ENCODE data around the gene SGSM2. TPM values are rescaled to one million over a fixed set of nuclear protein-coding genes. Genes with fewer than 3 reads are reported as not detected.

The SGSM2 gene
- total RNA-seq, 1 experiment from 2014 or later = 62.0 TPM

- H4K20me1 ChIP-seq (ENCODE audit: insufficient read depth) = no peaks in the 10 kb centered on the region
- peaks cover 4% of the 10 kb centered on the region for H3K79me2 ChIP-seq (ENCODE audit: low read depth)
- no peak overlapping the region for H2AFZ ChIP-seq
- H3K27me3 ChIP-seq (ENCODE audit: insufficient read depth, low read depth) = no peaks in the 10 kb centered on the region
- intact Hi-C loops (cut with micrococcal nuclease; ENCODE audit: unreplicated experiment) = loop anchor here (5.0 kb wide), 1 partner anchor 182 kb away; no protein-coding TSS in a partner anchor
- CTCF ChIA-PET = interaction anchor here (0.6 to 1.8 kb wide), 3 partner anchors 8 to 342 kb away, joined by 3 to 10 read pairs (median 3); no protein-coding TSS in a partner anchor
- no peak overlapping the region for H3K4me2 ChIP-seq
- POLR2A ChIA-PET (ENCODE audit: unreplicated experiment) = no interaction called here
- H3K36me3 ChIP-seq (ENCODE audit: low read depth) = no peaks in the 10 kb centered on the region
- H3F3A ChIP-seq (ENCODE audit: insufficient read depth, low read depth) = peaks cover 27% of the 10 kb centered on the region; the same call in 1 of the 2 replicates
- no peak for TF ChIP-seq EZH2 (IDR thresholded peaks at IDR 0.05; ENCODE audit: low read depth)
- TF ChIP-seq, protein P1, sequence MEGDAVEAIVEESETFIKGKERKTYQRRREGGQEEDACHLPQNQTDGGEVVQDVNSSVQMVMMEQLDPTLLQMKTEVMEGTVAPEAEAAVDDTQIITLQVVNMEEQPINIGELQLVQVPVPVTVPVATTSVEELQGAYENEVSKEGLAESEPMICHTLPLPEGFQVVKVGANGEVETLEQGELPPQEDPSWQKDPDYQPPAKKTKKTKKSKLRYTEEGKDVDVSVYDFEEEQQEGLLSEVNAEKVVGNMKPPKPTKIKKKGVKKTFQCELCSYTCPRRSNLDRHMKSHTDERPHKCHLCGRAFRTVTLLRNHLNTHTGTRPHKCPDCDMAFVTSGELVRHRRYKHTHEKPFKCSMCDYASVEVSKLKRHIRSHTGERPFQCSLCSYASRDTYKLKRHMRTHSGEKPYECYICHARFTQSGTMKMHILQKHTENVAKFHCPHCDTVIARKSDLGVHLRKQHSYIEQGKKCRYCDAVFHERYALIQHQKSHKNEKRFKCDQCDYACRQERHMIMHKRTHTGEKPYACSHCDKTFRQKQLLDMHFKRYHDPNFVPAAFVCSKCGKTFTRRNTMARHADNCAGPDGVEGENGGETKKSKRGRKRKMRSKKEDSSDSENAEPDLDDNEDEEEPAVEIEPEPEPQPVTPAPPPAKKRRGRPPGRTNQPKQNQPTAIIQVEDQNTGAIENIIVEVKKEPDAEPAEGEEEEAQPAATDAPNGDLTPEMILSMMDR (conservative IDR thresholded peaks at IDR 0.05) = no peak
- no peaks in the 10 kb centered on the region for H3K9me2 ChIP-seq (ENCODE audit: insufficient read depth)
- H3K4me1 ChIP-seq (replicated peaks; ENCODE audit: insufficient read depth) = peaks cover 4% of the 10 kb centered on the region; the same call in 1 of the 2 replicates
- no TSS peak for BruUV-seq (replicated peaks)
- no peak overlapping the region for H3K27ac ChIP-seq
- no peaks in the 10 kb centered on the region for H3K9me3 ChIP-seq (ENCODE audit: insufficient read depth, low read depth)
- DNase-seq = no peak
- H3K4me3 ChIP-seq = no peak overlapping the region
These were observed 77.3 kb downstream of the SGSM2 start for GRCh38 chr17:2414446-2415064.

- peaks cover 26% of the 10 kb centered on the region; the same call in 1 of the 2 replicates for H3F3A ChIP-seq (ENCODE audit: insufficient read depth, low read depth)
- no peaks in the 10 kb centered on the region for H3K27me3 ChIP-seq (ENCODE audit: insufficient read depth, low read depth)
- H3K36me3 ChIP-seq (ENCODE audit: low read depth) = no peaks in the 10 kb centered on the region
- H3K9me2 ChIP-seq (ENCODE audit: insufficient read depth) = no peaks in the 10 kb centered on the region
- H3K79me2 ChIP-seq (ENCODE audit: low read depth) = peaks cover 4% of the 10 kb centered on the region
- intact Hi-C loops (cut with micrococcal nuclease; ENCODE audit: unreplicated experiment) = loop anchor here (5.0 kb wide), 1 partner anchor 183 kb away; no protein-coding TSS in a partner anchor
- ChIA-PET CTCF (interaction anchor here (0.6 to 3.4 kb wide), 7 partner anchors 8 to 376 kb away, joined by 3 to 102 read pairs (median 5); no protein-coding TSS in a partner anchor), POLR2A (ENCODE audit: unreplicated experiment) (interaction anchor here (1.7 kb wide), 1 partner anchor 33 kb away, joined by 8 read pairs; no protein-coding TSS in a partner anchor)
- H3K4me1 ChIP-seq (replicated peaks; ENCODE audit: insufficient read depth) = peaks cover 4% of the 10 kb centered on the region; the same call in 1 of the 2 replicates
- no peak overlapping the region for H3K27ac ChIP-seq
- no peak overlapping the region for H3K4me3 ChIP-seq
- H2AFZ ChIP-seq = no peak overlapping the region
- no TSS peak for BruUV-seq (replicated peaks)
- no peaks in the 10 kb centered on the region for H3K9me3 ChIP-seq (ENCODE audit: insufficient read depth, low read depth)
- TF ChIP-seq, protein P1 (conservative IDR thresholded peaks at IDR 0.05) = no peak
- no peak for TF ChIP-seq EZH2 (IDR thresholded peaks at IDR 0.05; ENCODE audit: low read depth)
- no peaks in the 10 kb centered on the region for H4K20me1 ChIP-seq (ENCODE audit: insufficient read depth)
- no peak for DNase-seq
- no peak overlapping the region for H3K4me2 ChIP-seq
These were observed 77.8 kb downstream of the SGSM2 start for GRCh38 chr17:2415081-2415480.

- no TSS peak for BruUV-seq (replicated peaks)
- peaks cover 4% of the 10 kb centered on the region; the same call in 1 of the 2 replicates for H3K4me1 ChIP-seq (replicated peaks; ENCODE audit: insufficient read depth)
- no peaks in the 10 kb centered on the region for H4K20me1 ChIP-seq (ENCODE audit: insufficient read depth)
- ChIA-PET CTCF (interaction anchor here (0.6 to 3.4 kb wide), 9 partner anchors 9 to 332 kb away, joined by 3 to 102 read pairs (median 7); no protein-coding TSS in a partner anchor), POLR2A (ENCODE audit: unreplicated experiment) (interaction anchor here (0.6 to 1.7 kb wide), 9 partner anchors 17 to 1435 kb away, joined by 3 to 20 read pairs (median 5); no protein-coding TSS in a partner anchor)
- H2AFZ ChIP-seq = no peak overlapping the region
- no peak overlapping the region for H3K4me3 ChIP-seq
- H3K27ac ChIP-seq = peak overlapping the region; percentile 20; the same call in 1 of the 2 replicates
- H3K36me3 ChIP-seq (ENCODE audit: low read depth) = no peaks in the 10 kb centered on the region; the same call in 1 of the 2 replicates
- intact Hi-C loops (cut with micrococcal nuclease; ENCODE audit: unreplicated experiment) = loop anchor here (1.0 to 5.0 kb wide), 3 partner anchors 34 to 533 kb away; no protein-coding TSS in a partner anchor
- no peaks in the 10 kb centered on the region for H3K9me3 ChIP-seq (ENCODE audit: insufficient read depth, low read depth)
- TF ChIP-seq, protein P1 (conservative IDR thresholded peaks at IDR 0.05) = peak; percentile 98
- TF ChIP-seq EZH2 (IDR thresholded peaks at IDR 0.05; ENCODE audit: low read depth) = no peak
- peaks cover 4% of the 10 kb centered on the region for H3K79me2 ChIP-seq (ENCODE audit: low read depth)
- H3K9me2 ChIP-seq (ENCODE audit: insufficient read depth) = no peaks in the 10 kb centered on the region
- H3K27me3 ChIP-seq (ENCODE audit: insufficient read depth, low read depth) = no peaks in the 10 kb centered on the region
- DNase-seq = peak; percentile 69 to 91
- H3F3A ChIP-seq (ENCODE audit: insufficient read depth, low read depth) = peaks cover 17% of the 10 kb centered on the region
- H3K4me2 ChIP-seq = no peak overlapping the region
These were observed 78.9 kb downstream of the SGSM2 start for GRCh38 chr17:2416010-2416734.
